Measurements from ENCODE around the gene PARN.

DNA sequence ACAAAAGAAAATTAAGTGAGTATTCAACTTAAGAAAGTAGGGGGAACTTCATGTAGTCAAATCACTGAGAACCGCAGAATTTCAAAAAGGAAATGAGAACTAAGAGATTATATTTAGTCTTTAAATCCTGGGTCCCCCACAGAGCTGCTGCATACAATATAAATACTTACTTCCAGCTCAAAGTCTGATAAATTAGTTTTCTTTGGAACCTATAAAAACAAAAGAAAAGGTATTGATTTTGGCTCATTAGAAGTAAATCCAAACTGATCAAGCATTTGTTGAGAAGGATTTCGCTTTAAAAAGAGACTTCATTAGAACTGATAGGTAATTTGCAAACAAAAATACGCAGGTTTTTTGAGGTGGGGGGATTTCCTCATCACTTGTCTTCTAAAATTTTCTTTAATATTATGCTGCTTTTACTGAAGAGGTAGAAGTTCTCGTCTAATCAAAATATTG is 21.9 kb downstream of the PARN start:
- TF ChIP-seq, protein P1, sequence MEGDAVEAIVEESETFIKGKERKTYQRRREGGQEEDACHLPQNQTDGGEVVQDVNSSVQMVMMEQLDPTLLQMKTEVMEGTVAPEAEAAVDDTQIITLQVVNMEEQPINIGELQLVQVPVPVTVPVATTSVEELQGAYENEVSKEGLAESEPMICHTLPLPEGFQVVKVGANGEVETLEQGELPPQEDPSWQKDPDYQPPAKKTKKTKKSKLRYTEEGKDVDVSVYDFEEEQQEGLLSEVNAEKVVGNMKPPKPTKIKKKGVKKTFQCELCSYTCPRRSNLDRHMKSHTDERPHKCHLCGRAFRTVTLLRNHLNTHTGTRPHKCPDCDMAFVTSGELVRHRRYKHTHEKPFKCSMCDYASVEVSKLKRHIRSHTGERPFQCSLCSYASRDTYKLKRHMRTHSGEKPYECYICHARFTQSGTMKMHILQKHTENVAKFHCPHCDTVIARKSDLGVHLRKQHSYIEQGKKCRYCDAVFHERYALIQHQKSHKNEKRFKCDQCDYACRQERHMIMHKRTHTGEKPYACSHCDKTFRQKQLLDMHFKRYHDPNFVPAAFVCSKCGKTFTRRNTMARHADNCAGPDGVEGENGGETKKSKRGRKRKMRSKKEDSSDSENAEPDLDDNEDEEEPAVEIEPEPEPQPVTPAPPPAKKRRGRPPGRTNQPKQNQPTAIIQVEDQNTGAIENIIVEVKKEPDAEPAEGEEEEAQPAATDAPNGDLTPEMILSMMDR (IDR thresholded peaks at IDR 0.05; ENCODE audit: low read length): no peak
- TF ChIP-seq EZH2 (optimal IDR thresholded peaks at IDR 0.05; ENCODE audit: low read depth, low read length) (no peak), EZH2phosphoT487 (IDR thresholded peaks at IDR 0.05; ENCODE audit: low read length) (no peak)

Measured in MM.1S (cell line).